Activated T-helper 2 cell treated with anti-CD3 and anti-CD28 coated beads, Interferon-gamma antibody, Interleukin-2, Interleukin-4, amounts not matched to agents 10 μg/mL and 5 μg/mL and 100 μg/mL, durations not matched to agents 14 hours and 24 hours and 36 hours (primary cell): Measurements from ENCODE around the gene CDS1. TPM values are rescaled to one million over a fixed set of nuclear protein-coding genes. Genes with fewer than 3 reads are reported as not detected.
"Not testable (repeated sequence)": the region's sequence is repeated elsewhere in the genome, so short reads cannot be mapped to it uniquely, and the experiment has no call there.

Source experiments
- DNase-seq: peaks from one replicate; pipeline ENCODE4 v3.0.0; 2021; ENCODE audit warnings: low spot score
- H3K27ac Mint-ChIP-seq: one replicate; pipeline ENCODE4 v1.8.0; 2021; ENCODE audit warnings: mixed read lengths
- H3K27me3 Mint-ChIP-seq: one replicate; pipeline ENCODE4 v1.8.0; 2021; ENCODE audit warnings: low read depth, mixed read lengths
- H3K36me3 Mint-ChIP-seq: one replicate; pipeline ENCODE4 v1.8.0; 2021; ENCODE audit warnings: low read depth, mixed read lengths
- H3K4me1 Mint-ChIP-seq: one replicate; pipeline ENCODE4 v1.8.0; 2021; ENCODE audit warnings: low read depth, mixed read lengths
- H3K4me3 Mint-ChIP-seq: one replicate; pipeline ENCODE4 v1.8.0; 2021; ENCODE audit warnings: low read depth, mild to moderate bottlenecking, moderate library complexity, mixed read lengths
- H3K9me3 Mint-ChIP-seq: one replicate; pipeline ENCODE4 v1.8.0; 2021; ENCODE audit warnings: mixed read lengths
- intact Hi-C: fragments of 100-400 bp; cut with micrococcal nuclease; formaldehyde crosslinking; loops from one replicate; pipeline ENCODE4 v1.15.1; 2023
- total RNA-seq: library from RNA; stranded (reverse); gene quantifications from 2 replicates; pipeline ENCODE4 v1.2.3, GENCODE V29; 2022

The CDS1 gene
- total RNA-seq, 1 donor from 2014 or later, result not detected

GRCh38 chr4:84682661-84683060 lies 99.7 kb downstream of the CDS1 start:
- peaks cover 18% of the 10 kb centered on the region for H3K4me1 Mint-ChIP-seq
- intact Hi-C loops, H3K27ac Mint-ChIP-seq, H3K27me3 Mint-ChIP-seq, H3K36me3 Mint-ChIP-seq, H3K4me3 Mint-ChIP-seq, DNase-seq, H3K9me3 Mint-ChIP-seq: not testable (repeated sequence)

DNA sequence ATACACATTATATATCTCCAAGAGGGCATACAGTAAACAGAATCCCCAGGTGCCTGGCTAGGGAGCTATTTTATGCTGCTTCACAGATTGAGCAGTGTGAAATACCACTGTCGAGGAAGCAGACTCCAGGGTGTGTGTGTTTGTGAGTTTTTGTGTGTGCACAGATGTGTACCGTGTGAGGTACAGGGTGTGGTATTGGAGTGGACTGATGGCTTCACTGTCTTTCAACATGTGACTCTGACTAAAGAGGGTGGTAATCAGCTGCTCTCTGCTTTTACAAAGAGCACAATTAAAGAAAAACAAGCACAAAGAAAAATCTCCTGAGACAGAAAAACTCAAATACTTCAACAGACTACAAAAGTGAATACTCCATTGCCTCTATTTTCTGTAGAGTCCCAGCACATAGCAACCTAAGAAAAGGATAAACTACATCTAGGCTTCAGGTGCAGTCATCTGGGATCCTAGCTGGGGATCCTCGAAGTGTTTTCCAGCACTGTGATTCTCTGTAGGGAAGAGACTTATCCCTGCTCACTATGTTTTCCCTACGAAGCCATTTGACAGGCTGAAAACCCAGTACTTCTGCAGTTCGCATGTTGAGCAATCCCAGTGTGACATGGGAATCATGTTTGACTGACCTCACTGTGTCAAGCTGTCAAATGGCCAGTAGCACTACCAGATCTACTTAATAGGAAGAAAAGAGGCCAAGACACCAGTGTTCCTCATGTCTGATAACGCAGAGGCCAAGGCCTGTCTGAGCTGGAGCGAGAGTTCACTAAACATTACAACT lies 100.3 kb downstream of the CDS1 start:
- H3K27me3 Mint-ChIP-seq, result no peaks in the 10 kb centered on the region
- no peak overlapping the region for H3K4me3 Mint-ChIP-seq
- no peaks in the 10 kb centered on the region for H3K36me3 Mint-ChIP-seq
- no peak overlapping the region for H3K27ac Mint-ChIP-seq
- no peak for DNase-seq
- H3K9me3 Mint-ChIP-seq, result no peaks in the 10 kb centered on the region
- intact Hi-C loops, result no loop called here
- H3K4me1 Mint-ChIP-seq, result peaks cover 18% of the 10 kb centered on the region

- intact Hi-C loops, result no loop called here
- DNase-seq, result no peak
- no peaks in the 10 kb centered on the region for H3K9me3 Mint-ChIP-seq
- no peak overlapping the region for H3K4me3 Mint-ChIP-seq
- no peaks in the 10 kb centered on the region for H3K36me3 Mint-ChIP-seq
- H3K27ac Mint-ChIP-seq, result no peak overlapping the region
- no peaks in the 10 kb centered on the region for H3K27me3 Mint-ChIP-seq
- peaks cover 18% of the 10 kb centered on the region for H3K4me1 Mint-ChIP-seq
These were observed 101.4 kb downstream of the CDS1 start for GRCh38 chr4:84684361-84684760.

- Mint-ChIP-seq H3K4me1 (peaks cover 18% of the 10 kb centered on the region), H3K27me3 (no peaks in the 10 kb centered on the region)
- intact Hi-C loops, result no loop called here
These were observed 102.2 kb downstream of the CDS1 start for GRCh38 chr4:84685105-84685504.

DNA sequence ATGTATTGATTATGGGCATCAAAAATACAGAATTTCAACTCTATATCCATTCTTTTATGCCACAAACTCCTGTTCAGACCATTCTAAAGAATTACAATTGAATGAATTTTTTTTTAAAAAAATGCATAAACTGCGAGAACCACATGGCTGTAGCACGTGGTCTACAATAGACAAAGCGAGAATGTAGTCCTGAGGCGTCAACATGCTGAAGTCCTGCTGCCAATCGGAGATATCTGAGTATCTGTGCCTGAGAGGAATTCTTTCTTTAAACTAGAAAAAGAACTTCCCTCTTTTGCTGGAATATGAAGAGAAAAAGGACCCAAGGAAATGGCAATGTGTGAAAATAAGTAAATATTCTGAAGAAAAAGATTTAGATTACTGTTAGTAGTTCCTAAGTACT lies 105.7 kb downstream of the CDS1 start:
- intact Hi-C loops, result no loop called here
- peaks cover 11% of the 10 kb centered on the region for H3K4me1 Mint-ChIP-seq

More at GRCh38 chr4:84685105-84685504, 102.2 kb downstream of the CDS1 start:
- Mint-ChIP-seq H3K4me3 (no peak overlapping the region), H3K27ac (no peak overlapping the region), H3K36me3 (no peaks in the 10 kb centered on the region), H3K9me3 (no peaks in the 10 kb centered on the region)
- no peak for DNase-seq

GRCh38 chr4:84689197-84689596 lies 106.3 kb downstream of the CDS1 start:
- no peaks in the 10 kb centered on the region for H3K27me3 Mint-ChIP-seq

More for the DNA sequence above, 105.7 kb downstream of the CDS1 start:
- H3K27me3 Mint-ChIP-seq, result no peaks in the 10 kb centered on the region
- DNase-seq, result no peak
- H3K36me3 Mint-ChIP-seq, result no peaks in the 10 kb centered on the region
- no peak overlapping the region for H3K4me3 Mint-ChIP-seq
- no peaks in the 10 kb centered on the region for H3K9me3 Mint-ChIP-seq
- H3K27ac Mint-ChIP-seq, result no peak overlapping the region

DNA sequence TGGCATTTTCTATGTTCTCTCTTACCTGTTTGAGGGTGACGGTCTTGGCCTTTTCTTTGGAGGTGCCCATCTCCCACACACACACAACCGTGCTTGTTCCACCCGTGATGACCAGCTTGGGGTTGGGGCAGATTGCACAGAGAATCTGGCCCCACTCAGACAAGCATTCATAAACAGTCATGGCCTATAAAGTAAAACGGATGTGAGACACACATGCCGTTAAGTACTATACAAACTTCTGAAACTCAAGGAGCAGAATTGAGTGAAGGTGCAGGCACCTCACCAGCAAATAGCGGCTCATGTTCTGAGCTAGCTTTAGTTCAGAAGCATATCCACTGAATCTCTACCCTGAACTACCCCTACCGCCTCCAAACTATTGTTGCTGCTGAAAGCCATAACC lies 107.6 kb downstream of the CDS1 start:
- no peak for DNase-seq
- Mint-ChIP-seq H3K9me3 (no peaks in the 10 kb centered on the region), H3K4me3 (no peak overlapping the region), H3K27me3 (no peaks in the 10 kb centered on the region), H3K4me1 (no peaks in the 10 kb centered on the region), H3K36me3 (no peaks in the 10 kb centered on the region), H3K27ac (no peak overlapping the region)
- intact Hi-C loops, result no loop called here

More at GRCh38 chr4:84689197-84689596, 106.3 kb downstream of the CDS1 start:
- intact Hi-C loops, result no loop called here
- Mint-ChIP-seq H3K36me3 (no peaks in the 10 kb centered on the region), H3K9me3 (no peaks in the 10 kb centered on the region), H3K27ac (no peak overlapping the region), H3K4me1 (peaks cover 6% of the 10 kb centered on the region), H3K4me3 (no peak overlapping the region)
- DNase-seq, result no peak

DNA sequence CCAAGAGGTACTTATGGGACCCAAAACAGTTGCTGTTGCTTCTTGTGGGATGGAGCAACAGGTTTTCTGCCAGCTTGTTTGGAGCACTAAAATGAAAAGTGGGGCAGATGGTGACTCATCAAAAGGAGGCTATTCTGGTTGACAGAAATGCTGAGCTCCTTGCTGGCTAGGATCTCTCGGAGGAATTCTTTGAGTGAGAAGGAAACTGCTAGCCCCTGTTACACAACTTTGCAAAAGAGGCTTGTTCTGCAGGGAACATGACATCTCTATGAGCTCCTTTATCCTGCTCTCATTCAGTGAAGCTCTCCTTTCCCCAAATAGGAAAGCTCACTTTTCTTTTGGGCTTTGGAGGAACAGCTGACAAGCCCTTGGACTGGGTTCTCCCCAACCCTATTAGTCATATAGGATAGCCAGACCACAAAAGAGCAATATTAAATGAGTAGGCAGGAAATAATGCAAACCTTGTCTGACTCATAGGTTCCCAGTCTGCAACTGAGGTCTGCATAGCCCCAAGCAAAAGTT lies 108.3 kb downstream of the CDS1 start:
- H3K36me3 Mint-ChIP-seq, result no peaks in the 10 kb centered on the region
- DNase-seq, result no peak
- H3K27me3 Mint-ChIP-seq, result no peaks in the 10 kb centered on the region
- no peak overlapping the region for H3K4me3 Mint-ChIP-seq
- no peak overlapping the region for H3K27ac Mint-ChIP-seq
- H3K9me3 Mint-ChIP-seq, result no peaks in the 10 kb centered on the region
- H3K4me1 Mint-ChIP-seq, result no peaks in the 10 kb centered on the region
- intact Hi-C loops, result no loop called here

DNA sequence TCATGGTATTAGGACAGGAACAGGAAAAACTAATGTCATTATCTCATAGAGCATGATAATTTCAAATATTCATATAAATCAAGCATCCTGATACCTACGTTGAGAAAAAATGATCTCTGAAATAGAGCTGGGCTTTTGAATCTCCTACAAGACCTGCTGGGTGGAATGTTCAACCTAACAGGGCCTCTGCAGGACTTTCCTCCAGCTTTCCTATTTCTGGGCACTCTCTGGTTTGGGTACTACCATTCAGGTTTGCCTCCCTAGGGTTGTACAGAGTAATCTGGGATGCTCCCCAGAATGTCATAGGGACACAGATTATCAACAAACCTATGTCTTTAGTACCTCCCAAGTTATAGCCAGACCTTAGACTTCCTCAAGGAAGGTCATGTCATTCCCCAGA lies 108.9 kb downstream of the CDS1 start:
- no peak overlapping the region for H3K27ac Mint-ChIP-seq
- H3K4me1 Mint-ChIP-seq, result no peaks in the 10 kb centered on the region
- no peak for DNase-seq
- H3K4me3 Mint-ChIP-seq, result no peak overlapping the region
- H3K27me3 Mint-ChIP-seq, result no peaks in the 10 kb centered on the region
- no peaks in the 10 kb centered on the region for H3K36me3 Mint-ChIP-seq
- H3K9me3 Mint-ChIP-seq, result no peaks in the 10 kb centered on the region
- intact Hi-C loops, result no loop called here

GRCh38 chr4:84697159-84697558 lies 114.2 kb downstream of the CDS1 start:
- intact Hi-C loops, result no loop called here
- no peaks in the 10 kb centered on the region for H3K27me3 Mint-ChIP-seq
- H3K36me3 Mint-ChIP-seq, result no peaks in the 10 kb centered on the region
- no peak overlapping the region for H3K4me3 Mint-ChIP-seq
- DNase-seq, result no peak
- H3K9me3 Mint-ChIP-seq, result no peaks in the 10 kb centered on the region
- no peaks in the 10 kb centered on the region for H3K4me1 Mint-ChIP-seq
- H3K27ac Mint-ChIP-seq, result no peak overlapping the region

DNA sequence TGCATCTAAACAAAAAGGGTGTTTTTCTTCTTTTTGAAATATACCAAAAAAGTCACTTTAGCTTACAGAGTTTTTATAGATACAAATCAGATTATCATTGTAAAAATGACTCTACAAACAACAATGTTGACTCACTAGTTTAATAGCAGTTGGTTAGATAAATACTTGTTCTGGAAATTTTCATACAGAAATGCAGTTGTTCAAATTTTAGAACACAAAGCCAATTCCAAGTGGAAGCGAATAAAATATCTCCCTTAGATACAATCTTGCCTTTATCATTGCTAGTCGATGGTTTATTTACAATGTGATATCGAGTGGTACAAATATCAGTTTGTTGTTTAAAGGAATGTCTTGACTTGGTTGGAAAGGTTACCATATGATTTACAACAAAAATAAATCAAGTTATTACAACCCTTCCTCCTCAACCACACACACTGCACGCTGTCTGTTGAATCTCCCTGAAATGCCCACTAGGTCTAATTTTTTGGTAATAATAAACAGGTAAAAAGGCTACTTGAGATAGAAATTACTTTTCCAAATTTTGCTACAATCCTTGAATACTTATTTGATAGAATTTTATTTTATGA lies 114.8 kb downstream of the CDS1 start:
- no peaks in the 10 kb centered on the region for H3K4me1 Mint-ChIP-seq
- no peak for DNase-seq
- H3K4me3 Mint-ChIP-seq, result no peak overlapping the region
- H3K36me3 Mint-ChIP-seq, result no peaks in the 10 kb centered on the region
- no peaks in the 10 kb centered on the region for H3K27me3 Mint-ChIP-seq
- no peaks in the 10 kb centered on the region for H3K9me3 Mint-ChIP-seq
- intact Hi-C loops, result no loop called here
- no peak overlapping the region for H3K27ac Mint-ChIP-seq

DNA sequence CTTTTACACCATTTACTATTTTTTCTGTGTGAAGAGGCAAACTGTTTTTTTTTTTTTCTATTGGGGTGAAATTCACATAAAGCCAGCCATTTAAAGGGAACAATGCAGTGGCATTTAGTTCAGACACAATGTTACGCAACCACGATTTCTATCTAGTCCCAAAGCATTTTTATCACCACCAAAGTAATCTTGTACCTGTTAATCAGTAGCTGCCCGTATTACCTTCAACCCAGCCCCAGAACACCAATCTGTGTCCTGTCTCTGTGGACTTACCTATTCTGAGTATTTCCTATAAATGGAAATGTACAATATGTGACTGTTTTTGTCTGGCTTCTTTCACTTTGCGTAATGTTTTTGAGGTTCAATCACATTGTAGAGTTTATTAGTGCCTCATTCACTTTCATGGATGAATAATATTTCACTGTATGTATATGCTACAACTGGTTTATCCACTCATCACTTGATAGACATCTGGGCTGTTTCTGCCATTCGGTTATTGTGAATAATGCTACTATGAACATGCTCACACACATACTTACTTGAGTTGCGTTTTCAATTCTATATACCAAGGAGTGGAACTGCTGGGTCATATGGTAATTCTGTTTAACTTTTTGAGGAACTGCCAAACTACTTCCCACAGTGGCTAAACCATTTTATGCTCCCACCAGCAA lies 116.2 kb downstream of the CDS1 start:
- Mint-ChIP-seq H3K27me3 (no peaks in the 10 kb centered on the region), H3K27ac (no peak overlapping the region), H3K4me3 (no peak overlapping the region), H3K36me3 (no peaks in the 10 kb centered on the region), H3K4me1 (no peaks in the 10 kb centered on the region), H3K9me3 (no peaks in the 10 kb centered on the region)
- intact Hi-C loops, result no loop called here
- no peak for DNase-seq
